Endothelial cell of umbilical vein (primary cell): ENCODE data around the gene BTF3L4.

Experiments
- EZH2 ChIP-seq: IDR thresholded peaks from 2 replicates; pipeline ENCODE4 v1.6.1; 2012; ENCODE audit warnings: borderline replicate concordance, low read depth, mild to moderate bottlenecking, moderate library complexity, low read length, inconsistent platforms; ENCODE audit not compliant: severe bottlenecking
- GATA2 ChIP-seq: IDR thresholded peaks from 2 replicates; pipeline ENCODE4 v1.7.0; 2011; ENCODE audit warnings: low read depth, mild to moderate bottlenecking, moderate library complexity, mixed read lengths, low read length; ENCODE audit not compliant: insufficient read length, insufficient read depth
- JUN ChIP-seq: IDR thresholded peaks from 2 replicates; pipeline ENCODE4 v1.6.1; 2011; ENCODE audit warnings: borderline replicate concordance, low read depth; ENCODE audit not compliant: insufficient read length, insufficient read depth
- MYC ChIP-seq: IDR thresholded peaks from one replicate; pipeline ENCODE4 v1.6.1; 2011; ENCODE audit warnings: mild to moderate bottlenecking, low read depth, low read length
- POLR2A ChIP-seq: IDR thresholded peaks from 2 replicates; pipeline ENCODE4 v1.6.1; 2012; ENCODE audit warnings: low read depth, mild to moderate bottlenecking, control low read depth, low read length
- POLR2AphosphoS5 ChIP-seq: IDR thresholded peaks from 2 replicates; pipeline ENCODE4 v1.6.1; 2012; ENCODE audit warnings: low read depth, mild to moderate bottlenecking, control low read depth, low read length, moderate library complexity; ENCODE audit not compliant: insufficient read depth
- TF ChIP-seq, protein P1 (sequence below), 2 donors: IDR thresholded peaks; 1 replicate in 1 of 2; 2 replicates in 1 of 2; pipeline ENCODE4 v1.5.1; 2011; ENCODE audit warnings: low read length in 2 of 2, mild to moderate bottlenecking in 2 of 2, moderate library complexity in 2 of 2, control low read depth in 1 of 2, inconsistent platforms in 1 of 2, low read depth in 1 of 2; ENCODE audit not compliant: insufficient read depth in 1 of 2; ENCODE audit errors: extremely low read depth in 1 of 2
- TF ChIP-seq, protein P2 (sequence below): IDR thresholded peaks from 2 replicates; pipeline ENCODE4 v1.6.1; 2011; ENCODE audit not compliant: insufficient read depth, insufficient read length

DNA sequence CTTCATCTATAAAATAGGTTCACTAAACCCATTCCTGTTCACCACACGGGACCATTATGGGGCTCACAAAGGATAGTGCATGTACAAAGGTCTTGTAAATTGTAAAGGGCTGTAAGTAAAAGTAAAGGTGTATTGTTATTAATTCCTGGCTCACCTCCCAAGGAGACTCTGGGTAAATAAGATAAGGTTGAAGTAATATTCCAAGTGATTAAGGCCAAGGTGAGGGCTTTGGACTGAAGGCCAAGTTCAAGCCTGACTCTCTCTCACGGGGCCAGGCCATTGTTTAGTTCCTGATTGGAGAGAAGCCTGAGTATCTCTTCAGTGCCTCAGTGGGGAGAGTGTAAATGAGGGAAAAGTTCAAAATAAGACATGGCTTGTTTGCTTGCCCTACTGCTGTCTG lies 66.3 kb downstream of the BTF3L4 start:
- TF ChIP-seq, protein P1, sequence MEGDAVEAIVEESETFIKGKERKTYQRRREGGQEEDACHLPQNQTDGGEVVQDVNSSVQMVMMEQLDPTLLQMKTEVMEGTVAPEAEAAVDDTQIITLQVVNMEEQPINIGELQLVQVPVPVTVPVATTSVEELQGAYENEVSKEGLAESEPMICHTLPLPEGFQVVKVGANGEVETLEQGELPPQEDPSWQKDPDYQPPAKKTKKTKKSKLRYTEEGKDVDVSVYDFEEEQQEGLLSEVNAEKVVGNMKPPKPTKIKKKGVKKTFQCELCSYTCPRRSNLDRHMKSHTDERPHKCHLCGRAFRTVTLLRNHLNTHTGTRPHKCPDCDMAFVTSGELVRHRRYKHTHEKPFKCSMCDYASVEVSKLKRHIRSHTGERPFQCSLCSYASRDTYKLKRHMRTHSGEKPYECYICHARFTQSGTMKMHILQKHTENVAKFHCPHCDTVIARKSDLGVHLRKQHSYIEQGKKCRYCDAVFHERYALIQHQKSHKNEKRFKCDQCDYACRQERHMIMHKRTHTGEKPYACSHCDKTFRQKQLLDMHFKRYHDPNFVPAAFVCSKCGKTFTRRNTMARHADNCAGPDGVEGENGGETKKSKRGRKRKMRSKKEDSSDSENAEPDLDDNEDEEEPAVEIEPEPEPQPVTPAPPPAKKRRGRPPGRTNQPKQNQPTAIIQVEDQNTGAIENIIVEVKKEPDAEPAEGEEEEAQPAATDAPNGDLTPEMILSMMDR (IDR thresholded peaks at IDR 0.05; ENCODE audit: extremely low read depth in 1 of 2, insufficient read depth in 1 of 2, low read depth in 1 of 2, low read length in 2 of 2): no peak
- no peak for TF ChIP-seq GATA2
- TF ChIP-seq EZH2: no peak
- TF ChIP-seq POLR2A: no peak
- TF ChIP-seq MYC: no peak
- TF ChIP-seq, protein P2, sequence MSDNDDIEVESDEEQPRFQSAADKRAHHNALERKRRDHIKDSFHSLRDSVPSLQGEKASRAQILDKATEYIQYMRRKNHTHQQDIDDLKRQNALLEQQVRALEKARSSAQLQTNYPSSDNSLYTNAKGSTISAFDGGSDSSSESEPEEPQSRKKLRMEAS: no peak
- TF ChIP-seq JUN: no peak
- no peak for TF ChIP-seq POLR2AphosphoS5
